Left renal cortex interstitium (tissue), 4 donors: ENCODE results near the gene MAML3. TPM values are rescaled to one million over a fixed set of nuclear protein-coding genes. Genes with fewer than 3 reads are reported as not detected.

Experiments
- DNase-seq, 4 donors: peaks; one replicate each; pipeline ENCODE4 v3.0.0-alpha.2; 2013; ENCODE audit warnings: low read depth in 4 of 4, low spot score in 2 of 4, missing footprints in 1 of 4
- polyA plus RNA-seq, 4 donors: library from polyadenylated mRNA; unstranded; fragments of 120-200 nt; gene quantifications; one replicate each; pipeline ENCODE4 v1.2.1, GENCODE V29; 2013; ENCODE audit not compliant: insufficient read length in 4 of 4

The MAML3 gene
- polyA plus RNA-seq, 4 donors, result 14.8 to 22.5 (median 17.4) TPM

- no peak for DNase-seq
Observed at GRCh38 chr4:139854668-139855403, 299.1 kb downstream of the MAML3 start.

- DNase-seq, result no peak
Observed at GRCh38 chr4:139853309-139853708, 300.7 kb downstream of the MAML3 start.

- DNase-seq, result no peak
Observed at GRCh38 chr4:139852612-139853269, 301.2 kb downstream of the MAML3 start.

- no peak for DNase-seq
Observed at GRCh38 chr4:139851639-139852038, 302.3 kb downstream of the MAML3 start.

GRCh38 chr4:139851133-139851532, 302.9 kb downstream of the MAML3 start:
- no peak for DNase-seq

- no peak for DNase-seq
Observed at GRCh38 chr4:139849219-139849618, 304.8 kb downstream of the MAML3 start.

GRCh38 chr4:139848028-139848427, 306.0 kb downstream of the MAML3 start:
- no peak for DNase-seq

- DNase-seq, result no peak
Observed at GRCh38 chr4:139847602-139848001, 306.4 kb downstream of the MAML3 start.

GRCh38 chr4:139846766-139847165, 307.2 kb downstream of the MAML3 start:
- no peak for DNase-seq

GRCh38 chr4:139845453-139846093, 308.4 kb downstream of the MAML3 start:
- DNase-seq, result no peak

GRCh38 chr4:139844459-139845036, 309.4 kb downstream of the MAML3 start:
- DNase-seq, result no peak

GRCh38 chr4:139844057-139844456, 309.9 kb downstream of the MAML3 start:
- DNase-seq, result no peak

GRCh38 chr4:139843641-139844040, 310.3 kb downstream of the MAML3 start:
- no peak for DNase-seq

- DNase-seq, result no peak
Observed at GRCh38 chr4:139841464-139842195, 312.4 kb downstream of the MAML3 start.

GRCh38 chr4:139840773-139841172, 313.2 kb downstream of the MAML3 start:
- no peak for DNase-seq

GRCh38 chr4:139839403-139840031, 314.5 kb downstream of the MAML3 start:
- no peak for DNase-seq

GRCh38 chr4:139838811-139839210, 315.2 kb downstream of the MAML3 start:
- no peak for DNase-seq

- no peak for DNase-seq
Observed at GRCh38 chr4:139834981-139835391, 319.0 kb downstream of the MAML3 start.

- no peak for DNase-seq
Observed at GRCh38 chr4:139834226-139834662, 319.7 kb downstream of the MAML3 start.
